Measurements from ENCODE around the gene PTS.
A peak's percentile ranks its signal among the peaks of the same experiment; 100 is the strongest.

Gene PTS

DNA sequence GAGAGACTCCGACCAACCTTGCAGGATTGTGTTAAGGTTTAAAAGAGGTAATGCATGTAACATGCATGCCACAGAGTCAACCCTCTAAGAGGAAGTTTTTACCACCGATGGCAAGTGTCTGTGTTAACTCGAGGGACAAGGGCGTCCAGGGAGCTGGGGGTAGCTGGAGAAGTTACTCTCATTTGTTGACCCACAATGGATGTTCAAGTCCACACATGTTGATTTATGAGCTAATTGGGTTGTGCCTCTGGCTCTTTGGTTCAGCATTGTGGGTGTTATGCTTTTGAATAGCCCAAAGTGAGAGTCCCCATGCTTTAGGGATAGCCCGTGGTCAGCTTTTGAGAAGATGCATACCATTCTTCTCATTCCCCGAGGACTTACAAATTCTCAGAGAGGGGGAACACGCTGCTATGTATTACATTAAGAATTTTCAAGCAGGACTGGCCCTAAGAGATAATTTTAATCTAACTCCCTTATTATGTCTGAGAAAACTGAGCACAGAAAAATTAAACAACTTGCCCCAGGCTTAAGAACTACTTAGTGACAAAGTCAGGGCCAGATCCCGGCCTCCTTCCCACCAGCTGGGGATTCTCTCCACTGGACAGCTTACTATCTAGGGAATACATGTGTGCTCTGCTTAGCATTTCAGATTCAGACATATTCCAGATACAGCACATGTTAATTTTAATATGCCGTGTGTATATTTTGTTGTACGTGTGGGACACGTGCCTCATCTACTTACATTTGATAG, 39.6 kb downstream of the PTS start:
- DNase-seq (ENCODE audit: low read depth in 2 of 2): no peak

DNA sequence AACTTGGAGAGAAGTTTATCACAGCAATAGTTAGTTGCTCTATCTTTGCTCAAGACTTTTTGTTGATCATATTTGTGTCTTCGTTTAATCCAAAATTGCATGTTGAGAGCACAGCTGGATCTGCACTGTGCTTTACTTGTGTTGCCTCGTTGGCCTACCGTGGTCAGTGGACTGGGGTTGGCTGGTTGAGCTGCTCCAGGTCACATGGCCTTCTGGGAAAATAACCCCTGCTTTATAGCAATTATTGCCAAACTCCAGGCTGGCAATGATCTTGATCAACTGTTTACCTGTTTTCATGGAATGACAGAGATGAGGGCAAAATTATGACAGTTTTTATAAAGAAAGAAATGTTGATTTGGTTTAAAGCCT, 40.2 kb downstream of the PTS start:
- no peak for DNase-seq (ENCODE audit: low read depth in 2 of 2)

- DNase-seq (ENCODE audit: low read depth in 2 of 2): no peak
Observed at GRCh38 chr11:112267188-112267591, 41.0 kb downstream of the PTS start.

DNA sequence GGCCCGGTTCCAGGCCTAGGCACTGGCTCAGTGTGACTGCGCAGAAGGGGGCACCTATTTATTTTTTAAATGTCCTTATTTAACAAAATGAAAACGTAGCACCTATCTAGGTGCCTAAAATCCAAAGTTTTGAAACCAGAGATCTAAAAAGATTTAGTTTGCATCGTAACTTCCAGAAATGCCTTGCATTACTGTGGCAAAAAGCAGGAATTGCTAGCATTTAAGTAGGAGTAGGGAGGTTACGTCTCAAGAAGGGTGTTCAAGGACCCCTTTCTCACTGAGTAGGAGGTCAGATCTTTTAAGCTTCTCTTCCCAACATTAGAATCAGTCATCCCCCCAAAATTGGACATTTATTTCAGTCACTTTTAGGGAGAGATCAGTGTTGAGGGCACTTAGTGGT, 42.2 kb downstream of the PTS start:
- DNase-seq (ENCODE audit: low read depth in 2 of 2): no peak

GRCh38 chr11:112269139-112269538, 42.9 kb downstream of the PTS start:
- no peak for DNase-seq (ENCODE audit: low read depth in 2 of 2)

- no peak for DNase-seq (ENCODE audit: low read depth in 2 of 2)
Observed at GRCh38 chr11:112270551-112271180, 44.4 kb downstream of the PTS start.

DNA sequence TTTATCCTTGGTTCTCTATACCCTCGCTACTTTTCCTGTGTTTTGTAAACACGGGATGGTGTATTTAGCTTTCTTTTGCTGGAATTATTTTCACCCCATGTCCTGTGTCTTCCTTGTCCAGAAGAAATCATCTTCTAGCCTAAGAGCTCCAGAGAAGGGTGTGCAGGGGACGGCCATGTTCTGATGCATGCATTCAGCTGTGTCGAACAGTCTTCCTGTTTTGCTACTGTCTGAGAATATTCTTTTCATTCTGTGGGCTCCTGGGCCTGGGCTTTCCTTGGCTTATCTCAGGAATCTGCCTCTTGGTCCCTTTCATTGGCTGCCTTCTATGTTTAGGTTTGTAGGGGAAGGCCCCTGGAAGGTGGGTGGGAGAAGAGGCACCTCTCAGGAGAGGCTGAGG, 45.0 kb downstream of the PTS start:
- no peak for DNase-seq (ENCODE audit: low read depth in 2 of 2)

GRCh38 chr11:112273066-112273465, 46.8 kb downstream of the PTS start:
- no peak for DNase-seq (ENCODE audit: low read depth in 2 of 2)

DNA sequence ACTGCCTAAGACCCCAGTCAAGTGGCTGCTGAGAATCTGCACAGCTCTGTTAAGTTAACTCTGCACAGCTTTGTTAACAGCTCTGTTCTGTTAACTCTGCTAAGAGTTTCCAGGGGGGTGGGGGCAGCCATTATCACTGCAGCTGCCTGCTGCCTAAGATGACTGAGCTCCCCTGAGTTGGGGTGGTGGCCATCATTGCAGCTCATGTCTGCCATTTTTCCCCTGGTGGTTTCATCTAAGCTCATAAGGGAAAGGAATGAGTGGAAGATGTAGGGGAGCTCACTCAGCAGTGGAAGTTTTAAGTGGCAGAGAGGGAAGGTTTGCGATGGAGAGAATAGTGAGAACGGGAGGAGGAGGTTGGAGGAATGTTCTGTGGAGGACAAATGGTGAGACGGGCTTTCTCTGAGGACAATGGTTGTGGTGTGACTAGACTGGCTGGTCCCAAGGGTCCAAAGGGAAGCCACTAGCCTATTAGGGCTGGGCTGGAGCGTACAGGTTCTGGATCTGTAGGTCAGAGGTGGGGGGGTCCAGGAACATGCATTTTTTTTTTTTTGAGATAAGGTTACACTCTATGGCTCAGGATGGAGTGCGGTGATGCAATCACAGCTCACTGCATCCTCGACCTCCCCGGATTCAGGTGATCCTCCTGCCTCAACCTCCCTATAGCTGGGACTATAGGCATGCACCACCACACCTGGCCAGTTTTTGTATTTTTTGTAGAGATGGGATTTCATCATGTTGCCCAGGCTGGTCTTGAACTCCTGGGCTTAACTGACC, 48.0 kb downstream of the PTS start:
- DNase-seq (ENCODE audit: low read depth in 2 of 2): no peak

- no peak for DNase-seq (ENCODE audit: low read depth in 2 of 2)
Observed at GRCh38 chr11:112277029-112277428, 50.8 kb downstream of the PTS start.

GRCh38 chr11:112277941-112278340, 51.7 kb downstream of the PTS start:
- DNase-seq (ENCODE audit: low read depth in 2 of 2): no peak

DNA sequence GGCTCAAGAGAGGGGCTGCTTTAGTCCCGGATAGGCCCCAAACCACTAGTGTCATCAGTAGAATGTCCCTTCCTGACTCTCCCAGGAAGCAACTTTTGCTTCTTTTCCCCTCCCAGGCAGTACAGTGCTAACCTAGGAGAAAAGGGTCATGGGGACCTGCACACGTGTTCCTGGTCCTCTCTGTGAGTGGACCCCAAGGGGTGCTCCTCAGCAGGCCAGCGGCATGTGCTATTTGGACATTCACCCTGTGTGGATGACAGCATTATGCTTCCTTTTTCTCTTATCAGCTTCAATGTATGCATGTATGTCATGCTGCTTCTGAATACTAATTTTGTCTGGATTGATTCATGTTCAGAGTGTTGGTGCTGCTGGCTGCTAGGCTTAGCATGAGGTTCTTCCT, 52.6 kb downstream of the PTS start:
- DNase-seq (ENCODE audit: low read depth in 2 of 2): no peak

DNA sequence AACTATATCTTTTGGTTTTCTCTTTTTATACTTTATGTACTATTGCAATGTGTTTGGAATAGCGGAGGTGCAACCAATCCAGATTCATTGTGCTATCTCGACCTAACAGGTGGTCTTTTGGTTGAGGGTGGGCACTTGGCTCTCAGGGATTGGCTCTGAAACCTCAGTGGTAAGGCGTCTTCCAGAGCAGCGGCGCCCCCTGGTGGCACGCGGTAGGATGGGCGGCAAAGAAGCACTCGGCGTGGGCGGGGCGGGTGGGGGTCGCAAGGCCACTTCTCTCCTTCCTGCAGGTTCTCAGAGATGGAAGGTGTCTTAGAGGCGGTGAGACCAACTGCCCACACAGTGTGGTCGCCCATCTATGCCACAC, 53.7 kb downstream of the PTS start:
- peak; percentile 68 to 75 for DNase-seq (ENCODE audit: low read depth in 2 of 2)

GRCh38 chr11:112280268-112281126, 54.3 kb downstream of the PTS start:
- peak; percentile 37 to 60 for DNase-seq (ENCODE audit: low read depth in 2 of 2)

DNA sequence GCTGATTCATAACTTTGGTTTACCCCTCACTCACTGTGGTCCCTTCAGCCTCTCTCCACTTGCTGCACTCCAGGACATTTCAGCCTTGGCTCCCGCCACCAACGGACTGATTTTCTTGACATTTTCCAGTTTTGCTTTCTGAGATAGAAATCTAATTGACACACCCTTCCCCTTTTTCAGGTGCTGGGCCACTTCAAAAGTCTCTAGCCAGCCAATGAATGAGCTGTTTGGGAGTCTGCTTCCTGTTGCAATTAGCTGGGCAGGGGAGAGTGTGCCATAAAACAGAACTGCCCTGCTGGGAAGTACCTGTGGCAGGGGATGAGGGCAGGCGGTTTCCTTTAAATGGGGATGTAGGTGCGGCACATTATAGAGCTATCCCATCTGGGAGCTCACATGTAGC, 55.5 kb downstream of the PTS start:
- DNase-seq (ENCODE audit: low read depth in 2 of 2): no peak
